GM19035 (cell line): ENCODE measurements around the gene WWC2.
"Not testable (repeated sequence)": the region's sequence is repeated elsewhere in the genome, so short reads cannot be mapped to it uniquely, and the experiment has no call there.

Source experiments
- ATAC-seq: cut with Tn5 transposase; IDR thresholded peaks from one replicate; pipeline ENCODE4 v1.9.1; 2021; ENCODE audit not compliant: unreplicated experiment

WWC2 gene

DNA sequence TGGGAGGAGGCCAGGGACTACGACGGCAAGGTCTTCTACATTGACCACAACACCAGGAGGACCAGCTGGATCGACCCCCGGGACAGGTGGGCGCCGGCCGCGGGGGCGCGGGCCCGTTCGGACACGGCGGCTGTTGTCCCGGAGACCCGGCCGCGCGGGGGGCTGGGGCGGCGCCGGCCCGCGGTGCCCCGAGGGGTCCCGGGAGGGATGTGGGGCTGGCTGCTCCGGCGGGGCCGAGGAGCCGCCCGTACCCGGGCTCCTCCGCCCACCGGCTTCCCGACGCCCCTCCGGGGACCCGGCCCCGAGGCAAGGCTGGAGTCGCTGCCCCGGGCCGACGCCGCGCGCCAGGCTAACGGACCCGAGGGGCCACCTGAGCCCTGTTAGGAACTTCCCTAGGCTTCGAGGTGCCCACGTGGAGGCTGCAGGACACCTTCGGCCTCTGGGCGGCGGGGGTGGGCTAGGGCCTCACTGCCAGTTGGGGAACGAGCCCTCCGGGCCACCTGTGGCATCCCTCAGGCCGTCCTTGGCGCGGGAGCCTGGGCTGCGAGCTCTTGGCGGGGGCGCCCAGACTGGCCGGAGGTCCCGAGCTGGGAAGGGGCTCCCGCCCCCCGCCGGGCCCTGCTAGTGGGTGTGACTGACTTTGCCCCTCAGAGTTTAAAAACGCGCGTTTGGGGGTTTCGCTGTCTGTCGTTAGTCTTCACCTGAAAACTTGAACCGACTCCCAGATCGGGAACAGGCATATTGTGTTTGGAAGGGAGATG is 660 bp downstream of the WWC2 start:
- no peak for ATAC-seq

DNA sequence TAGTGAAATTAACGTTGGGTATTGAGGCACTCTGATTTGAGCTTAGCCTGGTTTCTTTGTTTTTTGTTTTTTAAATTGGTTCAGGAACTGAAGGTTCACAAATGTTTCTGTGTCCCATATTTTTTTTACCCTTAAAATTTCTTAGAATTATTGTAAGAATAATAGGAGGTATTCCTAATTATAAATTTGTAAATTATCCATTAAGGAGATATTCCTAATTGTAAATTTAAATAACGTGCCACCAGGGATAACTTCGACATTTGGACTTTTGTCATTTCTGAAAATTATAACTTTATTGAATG is 1.2 kb downstream of the WWC2 start:
- no peak for ATAC-seq

DNA sequence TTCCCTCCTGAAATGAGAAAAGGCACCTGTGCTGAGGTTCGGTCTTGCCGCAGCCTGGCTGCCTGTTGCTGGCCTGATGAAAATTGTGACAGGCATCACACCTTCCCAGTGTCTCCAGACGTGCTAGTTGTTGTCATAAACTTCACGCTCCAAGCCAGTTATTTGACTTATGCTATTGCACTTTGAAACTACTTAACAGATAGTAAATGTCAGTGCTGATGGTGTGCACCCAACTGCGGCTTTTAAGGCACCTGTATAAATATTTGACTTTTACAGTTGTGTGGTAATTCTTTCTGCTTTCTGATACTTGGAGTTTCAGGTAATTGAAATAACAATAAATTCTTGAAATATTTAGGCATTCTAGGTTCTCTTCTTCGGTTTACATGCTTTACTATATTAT is 1.8 kb downstream of the WWC2 start:
- no peak for ATAC-seq

DNA sequence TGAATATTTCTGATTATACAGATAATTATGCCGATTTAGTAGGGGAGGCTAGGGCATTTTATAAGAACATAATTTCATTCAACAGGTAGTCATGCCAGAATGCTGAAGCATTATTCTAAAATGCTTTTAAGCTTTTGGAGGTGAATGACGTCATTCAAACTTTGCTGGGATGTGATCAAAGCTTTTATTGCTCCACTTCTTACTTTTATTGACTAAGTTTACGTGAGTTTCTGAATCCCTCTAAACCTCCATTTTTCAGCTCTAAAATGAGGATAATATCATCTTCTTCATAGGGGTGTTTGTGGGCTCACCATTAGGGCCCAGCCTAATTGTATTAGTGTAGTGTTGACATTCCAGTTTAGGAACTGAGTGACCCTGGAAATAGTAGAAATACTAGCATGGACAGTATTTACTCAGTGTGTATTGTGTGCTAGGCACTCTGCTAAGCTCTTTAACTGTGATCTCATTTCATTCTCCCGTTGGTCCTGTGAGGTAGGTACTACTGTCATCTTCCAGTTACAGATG is 3.0 kb downstream of the WWC2 start:
- ATAC-seq, result no peak

DNA sequence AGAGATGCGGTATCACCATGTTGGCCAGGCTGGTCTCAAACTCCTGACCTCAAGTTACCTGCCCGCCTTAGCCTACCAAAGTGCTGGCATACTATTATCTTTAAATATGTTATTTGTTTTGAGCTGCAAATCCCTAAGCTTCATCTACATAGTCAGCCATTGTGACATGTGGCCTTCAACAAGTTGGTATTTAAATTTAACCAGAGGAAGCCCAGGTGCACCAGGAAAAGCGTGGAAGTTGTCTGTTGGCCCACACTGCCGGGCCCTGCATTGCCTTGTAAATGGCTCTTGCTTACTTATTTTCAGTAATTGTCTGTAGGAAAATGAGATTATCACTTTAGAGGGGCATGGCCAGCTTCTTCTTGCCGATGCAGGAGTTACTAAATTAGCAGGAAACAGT is 6.0 kb downstream of the WWC2 start:
- ATAC-seq, result no peak

DNA sequence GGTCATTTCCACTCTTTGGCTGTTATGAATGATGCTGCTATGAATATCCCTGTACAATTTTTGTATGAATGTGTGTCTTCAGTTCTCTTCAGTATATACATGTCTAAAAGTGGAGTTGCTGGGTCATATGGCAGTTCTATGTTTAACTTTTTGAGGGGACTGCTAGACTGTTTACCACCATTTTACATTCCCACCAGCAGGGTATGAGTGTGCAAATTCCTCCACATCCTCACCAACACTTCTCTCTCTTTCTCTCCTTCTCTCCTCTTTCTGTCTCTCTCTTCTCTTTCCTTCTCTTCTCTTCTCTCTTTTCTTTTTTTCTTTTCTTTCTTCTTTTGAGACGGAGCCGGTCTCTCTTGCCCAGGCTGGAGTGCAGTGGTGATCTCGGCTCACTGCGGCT is 7.8 kb downstream of the WWC2 start:
- no peak for ATAC-seq

DNA sequence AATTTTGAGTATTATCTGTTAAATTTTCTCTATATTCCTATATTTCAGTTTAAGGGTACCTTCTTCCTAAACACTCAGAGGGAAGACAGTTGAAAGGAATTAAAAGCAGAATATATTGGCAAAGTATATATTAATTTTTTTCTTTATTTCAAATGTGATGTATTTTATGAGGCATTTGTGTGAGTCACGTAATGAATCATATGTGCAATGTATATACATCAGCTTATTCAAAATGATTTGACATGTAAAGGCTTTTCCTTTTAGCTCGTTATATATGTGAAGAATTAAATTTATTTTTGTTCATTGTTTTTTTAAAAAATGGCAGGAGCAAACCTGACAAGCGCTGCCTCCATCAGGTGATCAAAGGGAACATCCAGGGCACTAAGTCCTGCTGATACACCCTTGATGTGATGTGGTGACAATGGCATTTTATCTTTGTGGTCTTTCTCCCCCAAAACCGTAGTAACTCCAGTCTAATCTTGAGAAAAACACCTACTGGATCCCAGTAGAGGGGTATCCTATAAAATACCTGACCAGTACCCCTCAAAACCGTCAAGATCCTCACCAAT is 8.9 kb downstream of the WWC2 start:
- ATAC-seq, result no peak

DNA sequence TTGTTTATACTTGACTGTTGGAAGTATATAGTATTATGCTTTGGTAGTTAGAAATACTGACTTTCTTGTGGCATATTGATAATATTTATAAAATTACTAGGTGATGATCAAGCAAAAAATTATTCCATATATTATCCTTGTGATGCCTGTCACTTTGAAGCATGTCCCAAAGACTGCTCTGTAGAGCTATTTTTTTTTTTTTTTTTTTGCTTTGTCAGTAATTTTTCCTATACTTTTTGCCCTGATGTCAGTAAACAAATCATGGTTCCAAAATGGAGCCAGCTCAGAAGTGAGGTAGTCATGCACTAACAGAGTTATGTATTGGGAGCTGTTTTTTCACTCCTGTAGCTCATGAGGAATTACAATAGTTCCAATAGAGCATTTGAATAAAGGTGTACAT is 11.2 kb downstream of the WWC2 start:
- no peak for ATAC-seq

DNA sequence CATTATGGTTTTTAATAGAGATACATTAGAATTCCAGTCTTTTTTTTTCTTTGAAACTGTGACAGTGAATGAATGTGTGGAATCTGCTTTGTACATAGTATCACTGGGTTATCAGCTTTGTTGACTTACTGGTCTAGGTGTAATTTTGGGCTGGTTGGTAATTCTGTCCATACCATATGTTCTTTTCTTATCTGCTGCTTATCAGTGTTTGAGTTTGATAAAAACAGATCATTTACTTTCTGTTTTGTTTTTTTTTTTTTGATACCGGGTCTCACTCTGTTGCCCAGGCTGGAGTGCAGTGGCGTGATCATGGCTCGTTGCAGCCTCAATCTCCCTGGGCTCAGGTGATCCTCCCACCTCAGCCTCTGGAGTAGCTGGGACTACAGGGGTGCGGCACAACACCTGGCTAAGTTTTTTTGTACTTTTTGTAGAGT is 12.4 kb downstream of the WWC2 start:
- no peak for ATAC-seq

DNA sequence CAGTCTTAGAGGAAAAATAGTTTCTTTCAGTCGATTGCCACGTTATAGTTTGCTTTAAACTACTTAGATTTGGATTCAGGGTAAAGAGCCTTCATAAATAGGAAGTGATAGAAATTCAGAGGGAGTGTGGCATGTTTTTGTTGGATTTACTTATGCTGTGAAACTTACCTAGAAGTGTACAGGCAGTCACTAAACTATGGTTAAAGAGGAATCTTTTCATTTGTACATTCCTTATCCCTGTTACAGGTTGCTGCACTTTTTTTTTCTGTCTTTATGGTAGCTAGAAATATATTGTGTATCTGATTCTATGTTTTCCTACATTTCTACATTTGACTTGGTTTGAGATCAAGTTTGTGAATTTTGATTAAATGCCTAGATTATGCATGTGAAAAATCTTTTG is 19.1 kb downstream of the WWC2 start:
- no peak for ATAC-seq

DNA sequence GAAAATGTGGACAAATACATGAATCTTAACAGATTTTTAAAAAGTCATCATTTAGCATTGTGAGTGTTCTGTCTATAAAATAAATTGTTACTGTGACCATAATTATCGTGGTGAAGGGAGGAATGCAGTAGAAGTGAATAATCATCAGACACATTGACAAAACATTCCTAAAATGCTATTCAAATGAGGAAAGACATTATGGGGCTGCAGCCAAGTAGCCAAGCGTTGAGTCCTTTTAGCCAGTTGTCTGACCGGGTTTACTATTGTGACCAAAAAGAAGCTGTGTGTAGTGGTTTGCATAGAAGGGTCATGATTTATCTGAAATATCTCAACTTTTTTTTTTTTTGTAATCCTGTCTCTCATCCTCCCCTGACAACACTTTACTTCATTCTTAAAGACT is 19.5 kb downstream of the WWC2 start:
- ATAC-seq, result no peak

DNA sequence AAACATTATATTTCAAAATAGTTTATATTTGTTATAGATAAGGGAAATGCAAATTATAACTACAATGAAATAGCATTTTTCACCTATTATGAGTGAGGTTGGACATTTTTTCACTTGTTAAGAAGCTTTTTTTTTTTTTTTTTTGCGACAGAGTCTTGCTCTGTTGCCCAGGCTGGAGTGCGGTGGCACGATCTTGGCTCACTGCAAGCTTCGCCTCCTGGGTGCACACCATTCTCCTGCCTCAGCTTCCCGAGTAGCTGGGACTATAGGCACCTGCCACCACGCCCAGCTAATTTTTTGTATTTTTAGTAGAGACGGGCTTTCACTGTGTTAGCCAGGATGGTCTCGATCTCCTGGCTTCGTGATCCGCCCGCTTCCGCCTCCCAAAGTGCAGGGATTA is 22.6 kb downstream of the WWC2 start:
- not testable (repeated sequence) for ATAC-seq

DNA sequence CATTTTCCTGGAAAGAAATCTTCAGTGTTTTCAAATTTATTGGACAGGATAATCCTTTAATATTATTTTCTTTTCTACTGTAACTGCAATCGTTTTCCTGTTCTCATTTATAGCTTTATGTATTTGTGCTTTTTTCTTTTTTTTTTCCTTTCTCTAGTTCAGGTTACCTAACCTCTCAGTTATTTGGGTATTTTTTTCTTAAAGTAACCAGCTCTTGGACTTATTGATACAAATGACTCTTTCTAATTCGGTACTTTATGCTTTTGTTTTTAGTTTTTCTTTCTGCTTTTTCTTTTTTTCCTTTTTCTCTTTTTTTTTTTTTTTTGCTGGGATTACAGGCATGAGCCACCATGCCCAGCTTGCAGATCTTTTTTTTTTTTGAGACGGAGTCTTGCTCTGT is 25.2 kb downstream of the WWC2 start:
- no peak for ATAC-seq

DNA sequence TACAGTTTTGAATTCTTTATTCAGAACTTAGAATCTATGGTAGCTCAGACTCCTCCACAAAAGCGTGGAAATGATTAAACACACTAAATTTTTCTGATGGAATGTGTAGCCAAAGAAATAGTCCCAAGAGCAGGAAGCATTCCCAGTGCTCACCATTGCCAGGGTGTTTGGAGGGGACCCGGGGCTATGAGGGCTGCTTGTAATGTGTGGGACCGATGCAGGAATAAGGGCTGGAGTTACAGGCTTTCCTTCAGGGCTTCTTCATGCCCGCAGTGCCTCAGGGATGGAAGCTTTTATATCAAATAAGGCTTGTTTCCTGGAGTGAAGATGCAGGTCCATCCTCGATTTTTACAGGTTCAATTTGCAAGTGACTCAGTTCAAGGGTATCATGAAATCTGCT is 25.8 kb downstream of the WWC2 start:
- no peak for ATAC-seq

DNA sequence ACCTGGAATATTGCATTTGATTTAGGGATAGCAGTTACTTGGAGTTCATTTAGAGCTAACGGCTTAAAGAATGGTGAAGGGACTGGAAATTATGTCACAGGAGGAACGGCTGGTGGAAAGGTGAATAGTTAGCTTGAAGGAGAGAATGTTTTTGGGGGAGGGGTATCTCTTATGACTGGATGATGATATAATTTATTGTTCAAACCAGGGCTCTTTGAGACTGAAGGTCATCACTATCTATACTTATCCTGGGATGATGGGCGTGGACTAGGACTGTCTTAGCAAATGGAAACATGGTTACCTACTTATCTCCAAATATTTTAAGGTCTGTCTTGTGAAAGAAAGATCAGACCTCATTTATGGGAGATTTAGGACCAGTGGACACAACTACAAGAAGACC is 30.1 kb downstream of the WWC2 start:
- no peak for ATAC-seq

DNA sequence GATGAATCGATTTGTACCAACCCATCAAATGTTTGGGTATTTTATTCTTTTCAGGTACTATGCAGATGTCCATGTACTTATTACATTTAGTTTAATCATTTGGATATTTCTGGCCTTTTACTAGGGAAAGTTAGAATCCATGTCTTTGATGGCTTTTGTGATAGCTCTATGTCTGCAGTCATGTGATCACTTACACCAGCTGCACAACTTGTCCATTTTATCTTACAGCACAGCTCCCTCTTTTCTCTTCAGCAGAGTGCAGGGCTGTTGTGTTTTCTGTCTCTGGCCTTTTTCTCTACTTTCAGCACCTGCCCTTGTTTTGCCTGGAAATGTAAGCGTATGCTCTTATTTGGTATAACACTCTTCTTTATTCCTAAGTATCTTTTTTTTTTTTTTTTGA is 30.6 kb downstream of the WWC2 start:
- no peak for ATAC-seq

DNA sequence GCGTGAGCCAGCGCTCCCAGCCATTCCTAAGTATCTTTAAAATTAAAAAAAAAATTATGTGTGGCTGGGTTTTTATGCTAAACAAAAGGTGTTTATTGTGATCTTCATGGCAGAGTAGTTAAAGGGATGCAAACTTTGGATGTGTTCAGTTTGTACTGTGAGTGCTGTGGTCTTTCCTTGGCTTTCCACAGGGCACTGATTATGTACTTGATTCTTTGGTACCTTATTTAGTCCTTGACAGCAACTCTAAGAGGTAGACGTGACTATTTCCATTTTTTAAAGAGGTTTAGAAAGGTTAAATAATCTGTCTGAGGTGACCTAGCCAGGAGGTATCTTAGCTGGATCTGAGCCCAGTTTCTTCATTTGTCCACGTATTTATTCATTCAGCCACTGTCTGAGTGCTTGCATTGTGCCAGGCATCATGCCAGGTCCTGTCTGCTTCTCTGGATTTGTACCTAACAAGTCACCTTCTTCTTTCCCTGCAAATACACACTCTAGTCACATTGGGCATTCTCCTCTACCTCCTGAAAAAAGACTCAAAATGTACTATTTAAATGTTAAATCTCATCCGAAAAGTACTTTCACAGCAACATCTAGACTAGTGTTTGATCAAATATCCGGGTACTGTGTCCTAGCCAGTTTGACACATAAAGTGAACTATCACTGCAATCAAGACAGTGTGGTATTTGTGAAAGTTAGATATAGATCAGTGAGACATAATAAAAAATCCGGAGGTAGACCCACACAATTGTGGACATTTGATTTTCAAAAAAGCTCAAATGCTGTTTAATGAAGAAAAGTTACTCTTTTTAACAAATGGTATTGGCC is 31.5 kb downstream of the WWC2 start:
- no peak for ATAC-seq

DNA sequence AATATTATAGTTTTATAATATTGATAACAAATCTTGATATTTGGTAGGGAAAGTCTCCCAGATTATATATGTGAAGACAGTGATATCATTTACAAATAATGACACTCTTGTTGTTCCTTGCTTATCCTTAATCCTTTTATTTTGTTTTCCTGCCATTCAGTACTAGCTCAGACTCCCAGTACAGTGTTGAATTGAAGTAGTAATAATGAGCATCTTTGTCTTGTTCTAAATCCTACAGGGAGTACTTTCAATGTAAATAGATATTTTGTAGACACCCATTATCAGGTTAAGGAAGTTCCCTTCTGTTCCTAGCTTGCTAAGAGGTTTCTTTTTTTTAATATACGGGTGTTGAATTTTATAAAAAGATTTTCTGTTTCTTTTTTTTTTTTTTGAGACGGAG is 33.0 kb downstream of the WWC2 start:
- no peak for ATAC-seq

DNA sequence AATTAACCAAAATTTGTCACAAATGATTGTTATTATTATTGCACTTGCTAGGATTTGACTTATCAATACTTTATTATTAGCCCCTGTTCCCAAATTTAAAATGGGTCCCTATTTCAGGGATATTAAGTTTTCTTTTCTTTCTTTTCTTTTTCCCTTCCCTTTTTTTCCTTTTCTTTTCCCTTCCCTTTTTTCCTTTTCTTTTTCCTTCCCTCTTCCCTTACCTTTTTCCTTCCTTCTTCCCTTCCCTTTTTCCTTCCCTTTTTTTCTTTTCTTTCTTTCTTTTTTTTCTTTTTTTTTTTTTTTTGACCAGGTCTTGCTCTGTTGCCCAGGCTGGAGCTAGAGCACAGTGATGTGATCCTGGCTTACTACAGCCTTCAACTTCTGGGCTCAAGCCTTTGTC is 33.8 kb downstream of the WWC2 start:
- no peak for ATAC-seq

DNA sequence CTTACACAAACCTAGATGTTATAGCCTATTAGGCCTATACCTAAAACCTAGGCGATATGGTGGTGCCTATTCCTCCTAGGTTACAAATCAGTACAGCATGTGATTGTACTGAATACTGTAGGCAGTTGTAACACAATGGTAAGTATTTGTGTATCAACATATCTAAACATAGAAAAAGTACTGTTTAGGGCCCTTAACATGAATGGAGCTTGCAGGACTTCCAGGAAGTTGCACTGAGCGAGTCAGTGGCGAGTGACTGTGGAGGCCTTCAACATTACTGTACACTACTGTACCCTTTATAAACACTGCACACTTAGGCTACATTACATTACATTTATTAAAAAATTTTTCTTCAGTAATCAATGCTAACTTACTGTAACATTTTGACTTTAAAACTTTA is 37.8 kb downstream of the WWC2 start:
- no peak for ATAC-seq

DNA sequence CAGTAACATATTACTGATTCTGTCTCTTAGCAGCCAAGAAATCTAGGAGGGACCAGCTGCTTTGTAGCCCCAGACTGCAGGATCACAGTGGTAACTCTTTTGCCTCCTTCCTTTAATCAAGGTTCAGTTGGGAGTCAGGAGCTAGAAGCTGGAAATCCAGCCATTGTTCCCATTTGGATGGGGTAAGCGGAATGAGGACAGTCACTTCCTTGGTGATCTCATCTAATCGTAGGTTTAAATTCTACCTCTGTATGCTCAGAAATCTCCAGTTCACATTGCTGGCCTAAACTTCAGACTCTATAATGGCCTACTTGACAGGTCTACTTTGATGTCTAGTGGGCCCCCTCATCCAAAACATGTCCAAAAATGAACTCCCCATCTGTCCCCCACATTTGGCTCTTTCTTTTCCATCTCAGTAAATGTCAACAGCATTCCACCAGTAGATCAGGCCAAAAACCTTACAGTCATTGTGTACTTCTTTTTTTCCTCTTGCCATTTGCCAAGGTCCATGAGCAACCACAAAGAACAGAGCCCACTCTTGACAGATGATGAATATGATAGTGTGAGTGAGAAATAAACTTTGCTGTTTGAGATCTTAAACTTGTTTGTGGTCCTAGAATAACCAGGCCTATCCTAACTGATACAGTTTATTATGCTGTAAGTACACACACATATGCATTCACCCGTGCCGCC is 40.1 kb downstream of the WWC2 start:
- ATAC-seq, result no peak
